Raji (cell line): ENCODE results near the gene GNB5.

Source experiments
- POLR2A ChIP-seq: IDR thresholded peaks from 2 replicates; pipeline ENCODE4 v1.6.1; 2011; ENCODE audit warnings: low read depth, low read length, control low read depth; ENCODE audit not compliant: insufficient read depth

Gene GNB5

GRCh38 chr15:52100807-52101442 is 90.3 kb downstream of the GNB5 start:
- TF ChIP-seq POLR2A = no peak

GRCh38 chr15:52099651-52100272 is 91.4 kb downstream of the GNB5 start:
- no peak for TF ChIP-seq POLR2A

GRCh38 chr15:52098323-52098722 is 92.9 kb downstream of the GNB5 start:
- no peak for TF ChIP-seq POLR2A

- TF ChIP-seq POLR2A = no peak
Observed at GRCh38 chr15:52097180-52097579, 94.0 kb downstream of the GNB5 start.

- no peak for TF ChIP-seq POLR2A
Observed at GRCh38 chr15:52095597-52096262, 95.5 kb downstream of the GNB5 start.

- no peak for TF ChIP-seq POLR2A
Observed at GRCh38 chr15:52094811-52095584, 96.2 kb downstream of the GNB5 start.

GRCh38 chr15:52093539-52094510 is 97.4 kb downstream of the GNB5 start:
- TF ChIP-seq POLR2A = no peak

- no peak for TF ChIP-seq POLR2A
Observed at GRCh38 chr15:52093167-52093538, 98.0 kb downstream of the GNB5 start.

- TF ChIP-seq POLR2A = no peak
Observed at GRCh38 chr15:52090193-52090592, 101.0 kb downstream of the GNB5 start.

GRCh38 chr15:52086011-52086786 is 105.0 kb downstream of the GNB5 start:
- no peak for TF ChIP-seq POLR2A

- TF ChIP-seq POLR2A = no peak
Observed at GRCh38 chr15:52085299-52085698, 105.9 kb downstream of the GNB5 start.

GRCh38 chr15:52083603-52084002 is 107.6 kb downstream of the GNB5 start:
- no peak for TF ChIP-seq POLR2A

- no peak for TF ChIP-seq POLR2A
Observed at GRCh38 chr15:52082197-52083036, 108.8 kb downstream of the GNB5 start.
